ENCODE data around the gene LTBP1.

Gene LTBP1

DNA sequence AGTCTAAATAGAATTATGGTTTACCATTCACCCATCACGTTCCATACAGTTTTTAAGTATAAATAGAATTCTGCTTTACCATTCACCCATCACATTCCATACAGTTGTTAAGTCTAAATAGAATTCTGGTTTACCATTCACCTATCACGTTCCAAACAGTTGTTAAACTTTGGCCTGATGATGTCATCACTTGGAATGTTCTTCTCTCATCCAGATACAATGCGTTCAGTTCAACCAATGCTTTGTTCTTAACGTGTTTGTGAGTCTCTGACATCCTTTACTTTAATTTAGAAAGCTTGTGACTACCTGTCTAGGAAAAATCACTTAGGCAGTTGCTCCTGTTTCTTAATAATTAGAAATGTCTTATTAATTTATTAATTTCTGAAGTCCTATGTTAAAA is 293.4 kb downstream of the LTBP1 start:
- no peak for DNase-seq

DNA sequence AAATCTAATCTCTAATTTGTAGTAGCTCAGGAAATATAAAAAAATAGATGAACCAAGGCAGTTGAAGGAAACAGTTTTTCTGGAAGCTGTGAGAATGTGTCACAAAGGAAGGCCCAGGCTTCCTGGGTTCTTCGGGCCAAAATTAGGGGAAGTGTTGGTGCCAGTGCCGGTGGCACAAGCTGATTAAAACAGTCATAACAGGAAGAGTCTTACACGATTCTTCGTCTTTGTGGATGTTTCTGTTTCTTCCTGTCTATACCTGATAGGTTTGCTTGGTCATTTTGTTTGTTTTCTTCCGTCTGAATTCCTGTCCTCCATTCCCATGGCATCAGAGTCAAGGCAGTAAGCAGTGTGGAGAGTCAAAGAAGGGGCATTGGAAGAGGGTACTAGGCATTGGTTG is 294.3 kb downstream of the LTBP1 start:
- no peak for DNase-seq

DNA sequence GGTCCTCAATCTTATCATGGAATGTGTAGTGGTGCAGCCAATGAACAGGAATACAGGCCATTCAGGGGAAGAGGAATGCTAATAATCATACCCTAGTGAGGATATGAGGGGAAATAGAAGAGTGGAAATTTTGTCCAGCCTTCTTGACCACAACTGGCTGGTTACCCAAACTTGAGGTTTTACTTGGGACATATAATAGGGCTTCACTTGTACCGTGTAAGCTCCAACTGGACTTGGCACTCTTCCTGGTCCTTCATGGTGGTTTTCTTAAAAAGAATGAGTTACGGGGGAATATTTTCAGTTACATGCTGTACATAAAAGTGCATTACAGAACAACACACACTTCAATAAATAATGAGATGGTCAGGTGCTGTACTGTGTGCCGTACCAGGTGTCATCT is 294.8 kb downstream of the LTBP1 start:
- no peak for DNase-seq

DNA sequence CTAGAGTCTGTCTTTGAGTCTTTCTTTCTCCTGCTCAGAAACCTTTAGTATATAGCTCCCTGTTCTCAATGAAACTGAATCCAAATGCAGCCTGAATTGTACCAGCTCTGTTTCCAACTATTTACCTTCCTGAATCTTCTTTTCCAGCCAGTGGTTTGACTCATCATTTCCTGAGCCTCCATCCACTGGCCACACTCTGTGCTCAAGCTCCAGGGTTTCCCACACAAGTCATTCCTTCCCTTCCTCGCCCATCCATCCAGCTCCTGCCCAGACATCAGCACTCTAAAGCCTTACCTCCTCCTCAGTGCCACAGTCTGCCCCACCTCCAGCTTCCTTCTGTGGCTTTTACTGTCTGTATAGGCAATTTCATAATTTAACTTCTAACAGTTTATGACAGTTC is 296.1 kb downstream of the LTBP1 start:
- no peak for DNase-seq

DNA sequence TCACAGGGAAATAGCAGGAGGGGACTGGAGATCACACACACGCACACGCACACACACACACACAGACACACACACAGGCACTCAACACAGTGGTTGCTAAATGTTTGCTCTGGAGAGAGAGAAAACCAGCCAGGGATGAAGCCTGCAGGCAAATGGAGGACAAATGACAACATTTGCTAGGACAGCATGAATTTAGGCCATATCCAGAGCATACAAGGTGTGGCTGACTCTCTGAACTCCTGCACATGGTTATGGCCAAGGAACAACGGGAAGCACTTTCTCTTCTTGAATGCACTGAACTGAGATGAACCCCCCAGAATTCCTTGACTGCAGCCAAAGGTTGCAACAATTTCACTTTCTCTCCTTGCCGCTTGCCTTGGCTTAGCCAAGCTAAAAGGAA is 299.7 kb downstream of the LTBP1 start:
- DNase-seq, result no peak

DNA sequence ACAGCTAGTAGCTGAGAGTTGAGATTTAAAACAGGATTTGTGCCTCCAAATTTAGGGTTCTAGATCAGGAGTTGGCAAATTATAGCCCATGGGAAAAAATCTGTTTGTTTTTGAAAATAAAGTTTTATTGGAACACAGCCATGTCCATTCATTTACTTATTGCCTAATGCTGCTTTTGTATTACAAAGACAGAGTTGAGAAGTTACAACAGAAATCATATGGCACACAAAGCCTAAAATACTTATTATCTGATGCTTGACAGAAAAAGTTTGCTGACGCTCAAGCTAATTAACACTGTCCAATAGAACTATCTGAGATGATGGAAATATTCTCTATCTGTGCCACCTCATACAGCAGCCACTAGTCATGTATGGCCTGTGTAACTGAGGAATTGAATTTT is 300.6 kb downstream of the LTBP1 start:
- DNase-seq, result no peak

DNA sequence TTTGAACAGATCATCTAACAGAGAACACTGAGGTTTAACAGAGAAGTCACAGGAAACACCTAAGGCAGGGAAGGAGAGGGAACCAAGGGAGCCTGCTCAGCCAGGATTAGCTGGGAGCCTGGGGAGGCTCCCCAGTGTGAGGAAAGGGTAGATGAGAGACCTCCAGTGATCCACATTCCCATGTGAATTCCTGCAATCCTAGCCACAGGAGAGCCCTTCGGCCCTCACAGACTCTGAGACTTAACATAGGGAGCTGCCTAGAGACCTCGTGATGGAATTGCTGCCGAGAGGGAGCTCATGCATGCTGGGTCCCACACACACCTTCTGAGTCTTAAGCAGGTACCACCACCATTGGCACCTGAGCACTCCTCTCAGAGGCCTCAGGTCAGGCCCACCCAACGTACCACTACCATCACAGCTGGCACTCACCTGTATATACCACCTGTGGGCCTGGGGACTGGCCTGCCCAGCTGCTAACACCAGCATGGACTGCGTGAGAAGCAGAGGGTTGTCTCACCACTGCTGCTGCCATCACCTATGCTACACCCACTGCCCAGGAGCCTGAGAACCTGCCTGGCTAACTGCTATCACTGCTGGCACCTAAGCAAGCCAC is 303.8 kb downstream of the LTBP1 start:
- no peak for DNase-seq

DNA sequence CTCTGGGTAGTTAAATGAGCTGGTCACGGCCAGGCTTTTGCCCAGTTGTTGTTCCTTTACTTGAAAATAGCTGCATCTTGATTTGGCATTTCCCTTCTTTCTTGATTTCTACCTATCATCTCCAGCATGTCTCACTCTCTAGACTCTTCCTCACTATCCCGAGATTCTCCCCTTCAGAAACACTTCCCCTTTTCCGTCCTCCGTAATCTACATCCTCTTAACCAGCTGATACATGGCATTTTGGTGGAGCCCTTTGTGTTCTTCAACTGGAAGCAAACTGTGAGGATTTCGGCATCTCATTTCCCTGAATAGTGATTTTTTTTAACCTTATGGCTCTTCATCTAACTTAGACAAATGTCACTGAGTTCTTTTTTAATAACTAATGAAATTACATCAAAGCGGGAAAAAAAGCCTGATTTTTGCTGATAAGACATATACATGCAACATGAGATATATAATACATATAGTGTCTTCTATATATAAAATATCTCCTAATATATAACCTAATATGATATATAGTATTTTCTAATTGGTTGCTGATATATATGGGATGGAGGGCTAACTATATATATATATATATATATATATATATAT is 309.5 kb downstream of the LTBP1 start:
- DNase-seq, result no peak

DNA sequence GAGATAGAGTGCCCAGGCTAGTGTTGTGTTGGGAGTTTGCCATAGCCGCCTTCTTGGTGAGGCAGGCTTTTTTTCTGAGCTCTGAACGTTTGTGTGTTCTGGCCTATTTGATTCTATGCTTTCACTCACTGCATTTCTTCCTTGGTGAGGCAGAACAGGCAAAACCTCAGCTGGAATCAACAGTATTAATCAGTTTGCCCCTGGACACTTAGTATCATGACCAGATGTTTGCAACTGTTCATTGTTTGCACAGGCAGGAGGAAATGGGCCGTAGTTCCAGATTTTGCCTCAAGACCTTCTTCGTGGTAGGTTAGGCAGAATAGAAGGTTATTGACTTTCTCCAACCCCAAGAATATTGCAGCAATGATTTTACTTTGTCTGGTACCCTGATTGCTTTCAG is 311.6 kb downstream of the LTBP1 start:
- no peak for DNase-seq

DNA sequence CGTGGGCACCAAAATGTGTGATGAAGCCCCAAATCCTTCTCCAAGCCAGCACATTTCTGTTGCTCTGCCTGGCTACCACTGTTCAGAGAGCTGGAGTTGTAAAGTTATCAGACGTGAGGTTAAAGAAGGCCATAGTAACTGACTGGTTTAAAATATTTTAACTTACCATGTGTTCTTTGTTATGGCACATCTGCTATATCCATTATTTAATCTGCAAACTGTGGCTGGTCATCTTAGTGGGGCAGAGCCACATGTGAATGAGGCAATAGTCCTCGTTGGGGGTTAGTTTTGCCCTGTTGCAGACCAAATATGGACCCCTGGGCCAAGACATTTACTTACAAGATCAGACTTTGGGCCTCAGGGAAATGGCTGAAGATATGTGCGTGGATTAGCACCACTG is 315.3 kb downstream of the LTBP1 start:
- DNase-seq, result no peak

DNA sequence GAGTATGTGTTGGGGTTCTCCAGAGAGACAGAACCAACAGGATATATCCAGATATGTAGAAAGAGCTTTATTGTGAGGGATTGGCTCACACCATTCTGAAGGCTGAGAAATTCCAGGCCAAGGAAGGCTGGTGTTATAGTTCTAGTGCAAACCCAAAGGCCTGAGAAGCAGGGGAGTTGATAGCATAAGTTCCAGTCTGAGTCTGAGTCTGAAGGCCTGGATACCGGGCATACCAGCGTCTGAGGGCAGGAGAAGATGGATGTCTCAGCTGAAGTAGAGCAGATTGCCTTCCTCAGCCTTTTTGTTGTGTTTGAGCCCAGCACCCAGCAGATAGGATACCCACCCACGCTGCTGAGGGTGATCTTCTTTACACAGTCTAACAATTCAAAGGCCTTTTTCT is 318.0 kb downstream of the LTBP1 start:
- DNase-seq, result no peak

DNA sequence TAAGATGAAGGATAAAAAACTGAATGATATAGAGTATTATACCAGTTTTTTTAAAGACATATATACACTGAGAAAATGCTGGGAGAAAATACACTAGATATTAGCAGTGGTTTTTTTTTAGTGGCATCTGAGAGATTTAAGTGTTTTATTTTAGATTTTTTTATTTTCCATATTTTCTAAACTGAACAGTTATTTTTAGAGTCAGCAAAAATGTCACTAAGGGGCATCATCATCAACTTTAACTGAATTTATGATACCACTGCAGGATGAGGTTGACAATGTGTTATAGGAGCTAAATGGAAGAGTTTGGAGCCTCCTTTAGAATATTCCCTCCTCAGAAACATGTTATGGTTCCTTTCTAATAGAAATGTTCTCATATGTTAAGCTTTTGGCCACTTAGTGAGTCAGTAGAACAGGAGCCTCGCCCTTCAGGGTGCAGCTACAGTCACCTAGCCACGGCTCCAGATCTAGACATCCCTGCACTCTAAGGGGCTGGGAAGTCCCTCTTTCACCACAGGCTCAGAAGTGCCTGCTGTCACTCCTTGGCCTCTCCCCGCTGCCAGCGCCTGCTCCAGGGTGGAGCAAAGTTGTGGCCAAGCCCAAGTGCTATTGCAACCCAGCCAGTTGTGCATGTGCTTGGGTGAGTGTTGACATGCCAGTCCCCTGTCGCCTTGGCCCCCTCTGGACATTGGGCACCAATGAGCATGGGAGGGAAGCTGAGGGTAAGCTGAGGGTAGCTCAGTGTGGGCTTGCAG is 319.0 kb downstream of the LTBP1 start:
- DNase-seq, result no peak

DNA sequence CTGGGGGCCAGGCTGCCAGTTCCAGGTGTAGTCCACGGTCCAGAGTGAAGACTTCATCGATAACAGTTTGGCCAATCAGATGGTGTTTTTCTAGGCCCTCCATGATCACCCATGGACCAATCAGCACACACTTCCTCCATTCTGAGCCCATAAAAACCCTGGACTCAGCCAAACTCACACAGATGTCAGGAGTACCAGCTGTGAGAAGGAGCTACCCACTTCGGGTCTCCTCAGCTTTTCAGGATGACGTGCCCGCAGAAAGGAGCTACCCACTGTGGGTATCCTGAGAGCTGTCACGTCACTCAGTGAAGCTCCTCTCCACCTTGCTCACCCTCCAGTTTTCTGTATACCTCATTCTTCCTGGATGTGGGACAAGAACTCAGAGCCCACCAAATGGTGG is 319.7 kb downstream of the LTBP1 start:
- no peak for DNase-seq

DNA sequence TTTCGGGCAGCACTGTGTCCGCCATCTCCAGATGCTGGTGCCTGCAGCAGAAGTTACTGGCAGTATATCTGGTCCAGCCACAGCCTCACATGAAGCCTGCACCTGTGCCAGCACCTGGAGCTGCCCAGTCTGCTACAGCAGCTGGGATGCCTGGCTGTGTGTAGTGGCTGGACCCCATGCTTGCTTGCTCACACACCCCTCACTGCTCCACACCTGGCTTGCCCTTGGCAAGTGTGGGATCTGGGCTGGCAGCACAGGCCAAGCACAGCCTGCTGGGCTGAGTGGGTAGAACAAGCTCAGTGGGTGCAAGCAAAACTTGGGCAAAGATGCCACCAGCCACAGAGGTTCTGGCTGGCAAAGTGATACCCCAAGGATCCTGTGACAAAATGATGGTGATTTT is 320.3 kb downstream of the LTBP1 start:
- no peak for DNase-seq

DNA sequence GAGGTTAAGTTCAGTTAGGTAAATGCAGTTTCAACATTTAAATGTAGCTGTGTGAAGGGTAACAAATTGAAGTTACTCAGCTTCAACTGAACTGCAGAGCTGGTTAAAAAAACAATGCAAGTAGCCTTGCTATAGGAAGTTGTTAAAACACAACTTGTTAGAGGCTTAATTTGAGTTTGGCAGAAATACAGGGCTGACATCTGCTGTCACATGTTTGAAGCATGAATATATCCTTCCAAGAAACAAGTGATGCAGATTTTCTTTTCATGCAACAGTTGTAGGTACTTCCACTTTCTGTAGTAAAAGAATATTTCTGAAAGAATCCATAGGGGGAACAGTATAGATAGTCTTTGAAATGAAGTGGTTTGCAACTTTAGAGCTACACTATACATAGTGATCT is 321.0 kb downstream of the LTBP1 start:
- DNase-seq, result no peak

DNA sequence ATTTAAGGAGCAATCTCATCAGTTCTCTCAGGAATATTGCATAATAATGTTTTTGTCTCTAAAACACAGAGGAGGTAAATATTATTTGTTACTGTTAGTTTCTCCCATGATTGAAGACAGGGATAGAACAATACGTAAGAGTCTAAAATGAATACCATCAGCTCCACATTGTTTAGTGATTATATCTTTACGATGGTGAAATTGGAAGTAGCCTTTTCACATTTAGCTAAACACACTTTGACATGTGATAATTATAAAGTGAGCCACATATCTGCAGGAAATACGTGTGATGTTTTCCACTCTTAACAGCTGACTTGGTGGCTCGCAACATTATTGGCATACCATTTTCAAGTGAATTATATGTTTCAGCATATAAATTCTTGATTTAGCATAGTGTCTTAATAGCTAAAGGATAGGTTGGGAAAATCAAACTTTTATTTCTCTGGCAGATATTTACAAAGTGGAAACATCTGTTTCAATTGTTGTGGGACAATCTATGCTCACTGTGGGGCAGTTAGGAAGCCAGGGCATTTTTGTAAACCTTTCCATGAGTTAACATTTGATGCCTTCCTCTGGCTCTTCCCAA is 321.6 kb downstream of the LTBP1 start:
- no peak for DNase-seq

DNA sequence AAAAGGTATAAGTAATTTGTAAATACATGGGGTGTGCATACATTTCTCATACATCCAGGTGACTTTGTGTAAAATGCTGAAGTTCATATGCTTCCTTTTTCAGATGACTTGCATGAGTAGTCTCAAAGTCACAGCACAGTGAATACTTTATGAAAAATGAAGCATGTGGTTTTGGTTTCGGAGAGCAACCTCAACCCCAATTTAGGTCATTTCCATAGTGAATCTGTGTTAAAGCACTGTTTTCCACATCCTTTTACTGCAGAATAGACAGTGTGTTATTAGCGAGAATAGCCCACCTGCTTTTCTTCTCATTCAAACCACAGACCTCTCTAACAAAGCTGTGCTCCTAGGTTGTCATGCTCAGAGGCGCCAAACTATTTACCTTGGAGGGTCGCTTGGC is 325.2 kb downstream of the LTBP1 start:
- DNase-seq, result no peak

DNA sequence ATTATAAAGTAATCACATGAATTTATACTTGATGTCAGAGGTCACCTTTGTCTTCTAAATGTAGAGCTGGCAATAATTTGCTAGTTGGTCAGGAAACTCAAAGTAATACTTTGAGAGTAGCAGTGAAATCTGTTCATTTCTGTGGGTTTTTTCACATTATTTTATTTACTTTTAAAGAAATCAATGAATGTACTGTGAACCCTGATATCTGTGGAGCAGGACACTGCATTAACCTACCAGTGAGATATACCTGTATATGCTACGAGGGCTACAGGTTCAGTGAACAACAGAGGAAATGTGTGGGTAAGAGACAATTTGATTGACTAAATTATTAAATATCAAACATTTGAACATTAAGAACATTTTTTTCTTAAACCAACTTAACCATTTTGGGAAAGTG is 326.7 kb downstream of the LTBP1 start:
- no peak for DNase-seq

DNA sequence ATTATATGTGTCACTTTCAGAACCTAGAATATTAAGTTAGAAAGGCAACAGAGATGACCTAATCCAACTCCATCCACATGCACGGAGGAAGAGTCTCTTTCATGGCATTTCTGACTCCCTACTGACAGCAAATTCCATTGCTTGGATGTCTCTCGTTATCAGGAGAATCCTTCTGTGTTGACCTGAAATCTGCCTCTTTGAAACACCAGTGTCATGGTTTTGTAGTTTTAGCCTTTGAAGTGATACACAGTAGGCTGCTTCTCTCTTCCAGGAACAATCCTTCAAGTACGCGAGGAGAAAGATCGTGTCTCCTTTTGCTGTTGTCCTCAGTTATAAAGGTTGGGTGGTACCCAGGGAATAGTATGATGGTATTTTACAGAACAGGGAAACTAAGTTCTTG is 327.8 kb downstream of the LTBP1 start:
- no peak for DNase-seq

DNA sequence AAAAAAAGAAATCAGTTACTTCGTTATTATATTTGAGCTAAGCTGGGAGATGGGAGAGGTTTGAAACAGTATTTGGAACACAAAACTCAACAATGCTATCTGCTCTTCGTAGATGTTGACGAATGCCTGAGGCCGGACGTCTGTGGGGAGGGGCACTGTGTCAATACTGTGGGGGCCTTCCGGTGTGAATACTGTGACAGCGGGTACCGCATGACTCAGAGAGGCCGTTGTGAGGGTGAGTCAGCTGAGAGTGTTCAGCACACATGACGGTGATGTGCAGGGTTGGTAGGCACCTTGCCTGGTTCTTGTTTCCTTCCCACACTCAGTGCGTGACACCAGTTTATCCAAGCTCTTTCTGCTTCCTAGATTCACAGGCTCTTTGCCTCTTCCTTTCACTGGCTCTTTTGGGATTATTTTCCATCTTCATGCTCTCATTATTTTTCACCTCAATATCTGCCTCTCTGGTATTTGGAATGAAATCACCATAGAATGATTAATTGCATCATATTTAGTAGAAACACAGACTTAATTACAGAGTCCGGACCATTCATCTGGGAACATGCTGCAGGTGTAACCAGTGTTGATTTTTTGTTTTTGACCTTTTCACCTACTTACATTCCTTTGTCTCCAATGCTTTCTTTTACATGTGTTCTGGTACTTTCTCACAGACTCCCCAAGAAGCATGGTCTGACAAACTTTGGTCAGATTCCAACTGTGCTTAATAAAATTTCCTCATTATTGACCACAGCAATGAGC is 329.1 kb downstream of the LTBP1 start:
- no peak for DNase-seq

DNA sequence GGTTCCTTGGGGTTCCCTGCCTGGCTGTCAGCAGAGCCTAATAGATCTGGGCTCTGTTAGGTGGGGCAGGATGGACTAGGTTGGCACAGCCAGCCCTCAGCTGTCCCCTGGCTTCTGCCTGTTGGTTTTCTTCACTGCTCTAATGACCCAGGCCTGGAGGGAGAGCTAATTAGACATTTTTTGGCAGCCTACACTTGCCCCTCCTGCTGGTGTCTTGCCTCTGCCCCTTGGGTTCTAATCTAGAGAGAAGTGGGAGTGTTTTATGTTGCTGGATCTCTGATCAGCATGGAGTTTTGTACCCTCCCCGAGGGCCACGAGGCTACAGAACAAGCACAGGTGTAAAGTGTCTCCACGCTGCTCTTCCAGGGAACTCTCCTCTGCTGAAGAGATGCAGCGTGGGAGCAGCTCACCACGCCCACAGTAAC is 330.3 kb downstream of the LTBP1 start:
- DNase-seq, result no peak

DNA sequence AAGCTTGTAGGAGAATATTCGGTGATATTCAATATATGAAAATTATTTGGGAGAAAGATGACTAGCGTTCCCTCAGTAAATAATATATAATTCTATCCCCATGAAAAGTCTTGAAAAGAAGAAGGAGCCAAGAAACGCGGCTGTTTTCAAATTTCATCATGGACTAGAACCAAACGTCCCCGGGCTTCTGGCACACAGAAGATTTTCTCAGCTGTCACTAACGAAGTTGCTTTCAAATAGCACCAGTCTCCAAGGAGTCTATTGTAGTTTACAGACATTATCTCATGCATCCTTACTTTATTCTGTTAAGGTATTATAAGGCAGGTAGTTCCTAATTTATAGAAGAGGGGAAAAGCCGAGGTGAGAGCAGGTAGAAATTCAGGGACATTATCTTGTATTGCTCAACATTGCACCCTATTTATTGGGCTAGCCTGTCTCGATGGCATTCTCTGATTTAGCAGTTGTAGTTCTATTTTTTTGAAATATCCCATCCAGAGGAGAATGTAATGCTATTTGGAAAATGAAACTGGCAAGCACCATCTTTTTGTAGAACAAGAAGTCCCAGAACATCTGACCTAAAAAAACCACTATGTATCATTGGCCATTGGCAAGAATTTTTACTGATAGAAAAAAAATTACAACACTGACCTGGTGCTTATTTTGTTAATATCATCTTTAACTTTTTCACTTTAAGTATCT is 331.6 kb downstream of the LTBP1 start:
- no peak for DNase-seq

DNA sequence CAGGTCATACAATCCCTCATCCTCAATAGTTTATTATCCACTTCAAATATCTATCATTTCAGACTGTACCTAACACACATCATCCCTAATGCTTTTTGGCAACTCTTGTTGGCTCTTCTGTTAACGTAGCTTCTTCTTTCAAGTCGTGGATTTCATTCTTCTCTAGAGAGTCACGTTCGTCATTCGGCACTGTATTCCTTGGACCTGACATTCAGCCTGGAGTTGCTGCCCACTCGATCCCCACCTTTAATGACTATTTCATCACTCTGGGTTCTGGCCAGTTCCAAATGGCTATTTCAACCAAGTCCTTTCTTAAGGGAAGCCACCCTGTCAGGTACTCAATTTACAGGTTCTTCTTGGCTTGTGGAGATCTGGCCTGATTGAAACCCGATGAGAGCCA is 337.5 kb downstream of the LTBP1 start:
- no peak for DNase-seq

Data from DMS79 (cell line).